ENCODE data around the gene CACNA1B.
"Not testable (repeated sequence)": the region's sequence is repeated elsewhere in the genome, so short reads cannot be mapped to it uniquely, and the experiment has no call there.

CACNA1B gene

GRCh38 chr9:137877506-137878122 is at the start of gene CACNA1B:
Gene CACNA1B (plus strand): TSS chr9:137877782. CDS start chr9:137877934, 152 bp downstream.
- DNase-seq: not testable (repeated sequence)

- DNase-seq: no peak
These were observed 49.6 kb upstream of the CACNA1B start for GRCh38 chr9:137827908-137828526.

DNA sequence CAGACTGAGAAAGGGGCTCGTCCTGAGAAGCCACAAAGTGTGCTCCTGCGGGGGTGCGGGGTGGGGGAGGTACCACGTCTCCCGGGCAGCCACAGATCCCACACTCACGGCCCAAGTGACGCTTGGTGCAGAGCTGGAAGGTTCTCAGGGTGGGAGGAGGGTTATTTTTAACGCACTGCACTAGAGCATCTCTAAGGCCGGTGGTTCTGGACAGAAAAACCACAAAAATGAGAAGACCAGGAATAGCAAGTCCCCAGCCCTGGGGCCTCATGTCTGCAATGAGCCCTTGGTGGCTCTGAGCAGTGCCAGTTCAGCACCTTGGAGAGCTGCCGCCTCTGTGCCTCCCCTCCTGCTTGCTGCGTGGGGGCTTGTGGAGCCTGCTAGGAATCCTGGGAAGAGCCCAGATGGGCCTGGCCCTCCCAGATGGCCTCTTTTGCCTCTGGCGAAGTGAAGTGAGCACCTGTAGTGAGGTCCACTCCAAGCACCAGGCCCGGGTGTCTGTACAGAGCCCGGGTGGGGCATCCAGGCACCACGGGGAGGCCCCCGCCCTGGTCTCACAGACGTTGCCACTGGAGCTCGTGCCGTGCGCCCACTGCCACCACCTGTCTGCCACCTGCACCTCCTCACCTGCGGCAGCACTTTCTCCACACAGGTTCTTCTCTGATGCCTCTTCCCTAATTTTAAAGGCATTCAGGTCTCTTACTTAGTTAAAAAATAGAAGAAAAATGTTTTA is 48.9 kb upstream of the CACNA1B start:
- no peak for DNase-seq

- no peak for DNase-seq
These were observed 48.2 kb upstream of the CACNA1B start for GRCh38 chr9:137829260-137829996.

- DNase-seq: no peak
These were observed 45.3 kb upstream of the CACNA1B start for GRCh38 chr9:137832191-137832700.

GRCh38 chr9:137832830-137833590 is 44.6 kb upstream of the CACNA1B start:
- no peak for DNase-seq

DNA sequence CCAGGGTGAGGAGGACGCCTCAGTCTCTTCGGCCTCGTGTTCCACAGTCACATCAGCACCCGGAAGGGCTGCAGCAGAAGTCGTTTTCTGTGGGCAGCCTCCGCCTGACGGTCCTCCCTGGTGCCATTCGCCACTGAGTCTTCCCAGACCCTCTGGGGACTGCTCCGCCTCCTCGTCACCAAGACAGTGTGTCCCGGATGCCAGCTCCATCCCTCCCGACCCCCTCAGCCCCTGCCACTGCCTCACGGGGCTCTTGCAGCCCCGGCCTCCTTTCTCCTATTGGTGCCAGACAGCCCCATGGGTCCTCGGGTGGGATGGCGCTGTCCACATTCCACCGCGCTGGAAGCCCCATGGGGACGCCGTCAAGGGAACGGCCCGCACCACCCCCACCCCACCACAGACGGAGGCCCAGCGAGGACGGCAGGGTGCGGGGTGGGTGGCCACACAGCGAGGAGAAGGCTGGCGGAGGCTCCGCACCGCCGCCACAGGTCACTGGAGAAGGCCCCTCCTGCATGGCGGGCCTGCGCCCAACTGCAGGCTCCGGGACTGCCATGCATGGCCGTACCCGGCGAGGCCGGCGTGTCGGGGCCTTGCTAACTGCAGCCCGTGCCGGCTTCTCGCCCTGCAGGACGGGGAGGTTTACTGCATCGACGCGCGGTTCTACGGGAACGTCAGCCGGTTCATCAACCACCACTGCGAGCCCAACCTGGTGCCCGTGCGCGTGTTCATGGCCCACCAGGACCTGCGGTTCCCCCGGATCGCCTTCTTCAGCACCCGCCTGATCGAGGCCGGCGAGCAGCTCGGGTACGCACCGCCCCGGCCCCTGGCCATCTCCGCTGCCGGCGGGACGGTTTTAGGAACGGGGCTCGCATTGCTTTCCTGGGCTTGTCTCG is 43.6 kb upstream of the CACNA1B start:
- DNase-seq: no peak

- no peak for DNase-seq
These were observed 42.6 kb upstream of the CACNA1B start for GRCh38 chr9:137834846-137835546.

DNA sequence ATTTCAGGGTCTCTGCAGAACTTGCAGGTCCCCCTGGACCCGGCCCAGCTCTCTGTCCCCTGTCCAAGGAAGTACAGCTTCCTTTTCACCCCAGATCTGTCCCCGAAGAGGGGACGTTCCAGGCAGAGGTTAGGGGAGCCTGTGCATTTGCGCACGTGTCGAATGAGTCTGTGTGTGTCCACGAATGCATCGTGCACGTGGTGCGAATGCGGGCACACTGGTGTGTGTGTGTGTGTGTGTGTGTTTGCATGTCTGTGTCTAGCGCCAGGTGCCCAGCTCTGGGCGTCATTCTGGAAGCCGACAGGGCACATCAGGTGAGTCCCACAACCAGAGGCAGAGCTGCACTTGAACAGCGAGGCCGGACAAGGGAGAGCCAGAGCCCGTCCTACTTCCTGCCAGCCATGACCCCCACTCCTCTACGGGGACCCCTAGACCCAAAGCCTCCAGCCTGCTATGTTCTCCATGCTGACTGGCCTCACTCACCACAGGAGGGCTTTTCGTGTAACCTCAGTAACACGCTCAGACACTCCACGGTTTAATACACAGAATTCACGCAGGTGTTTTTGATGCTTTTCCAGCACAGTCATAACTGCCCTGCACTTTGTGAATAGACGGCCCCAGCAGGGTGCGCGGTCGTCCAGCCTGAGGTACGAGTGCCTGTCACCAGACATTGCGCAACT is 41.3 kb upstream of the CACNA1B start:
- no peak for DNase-seq

- DNase-seq: no peak
These were observed 40.7 kb upstream of the CACNA1B start for GRCh38 chr9:137836831-137837241.

GRCh38 chr9:137837345-137838278 is 40.0 kb upstream of the CACNA1B start:
- no peak for DNase-seq

DNA sequence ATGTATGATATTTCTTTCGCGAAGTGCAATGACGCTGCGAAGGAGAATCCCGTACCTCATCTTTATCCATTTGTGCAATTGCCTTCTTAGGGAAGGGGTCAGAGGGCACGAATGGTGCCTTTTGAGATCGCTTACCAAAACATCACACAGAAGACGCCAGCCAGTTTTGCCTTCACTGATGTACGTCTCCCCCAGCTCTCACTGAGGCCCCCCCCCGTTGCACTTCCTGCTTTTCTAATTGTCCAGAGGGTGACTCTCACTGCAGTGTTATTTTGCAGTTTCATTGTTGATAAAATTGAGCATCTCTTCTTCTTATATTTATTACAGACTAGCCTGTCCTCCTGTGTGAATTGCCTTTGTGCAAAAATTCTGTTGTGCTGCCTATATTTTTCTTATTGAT is 39.0 kb upstream of the CACNA1B start:
- DNase-seq: no peak

DNA sequence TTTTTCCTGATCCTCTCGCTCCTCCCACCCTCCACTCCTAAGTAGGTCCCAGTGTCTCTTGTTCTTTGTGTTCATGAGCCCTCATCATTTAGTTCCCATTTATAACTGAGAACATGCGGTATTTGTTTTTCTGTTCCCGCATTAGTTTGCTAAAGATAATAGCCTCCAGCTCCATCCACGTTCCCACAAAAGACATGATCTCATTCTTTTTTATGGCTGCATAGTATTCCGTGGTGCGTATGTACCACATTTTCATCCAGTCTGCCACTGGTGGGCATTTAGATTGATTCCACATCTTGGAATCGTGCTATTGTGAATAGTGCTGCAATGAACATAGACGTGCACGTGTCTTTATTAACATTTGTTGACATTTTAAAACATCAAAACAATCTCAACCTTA is 34.2 kb upstream of the CACNA1B start:
- no peak for DNase-seq

- DNase-seq: no peak
These were observed 25.9 kb upstream of the CACNA1B start for GRCh38 chr9:137851516-137852267.

- no peak for DNase-seq
These were observed 24.1 kb upstream of the CACNA1B start for GRCh38 chr9:137853392-137853995.

GRCh38 chr9:137860361-137860760 is 17.2 kb upstream of the CACNA1B start:
- no peak for DNase-seq

GRCh38 chr9:137865581-137866145 is 11.9 kb upstream of the CACNA1B start:
- no peak for DNase-seq

Data from NCI-H1436 treated with DMSO at 0.1 percent for 48 hours (cell line).